GM19452 (cell line): ENCODE measurements around the gene CDH18.

Source experiments
- ATAC-seq: cut with Tn5 transposase; IDR thresholded peaks from one replicate; pipeline ENCODE4 v1.9.1; 2021; ENCODE audit not compliant: unreplicated experiment

The CDH18 gene

GRCh38 chr5:19496056-19496455, 491.9 kb downstream of the CDH18 start:
- ATAC-seq: no peak

- ATAC-seq: no peak
Measured at GRCh38 chr5:19492861-19493260, 495.1 kb downstream of the CDH18 start.

GRCh38 chr5:19488786-19489185, 499.2 kb downstream of the CDH18 start:
- no peak for ATAC-seq

GRCh38 chr5:19487480-19487879, 500.5 kb downstream of the CDH18 start:
- no peak for ATAC-seq

- ATAC-seq: no peak
Measured at GRCh38 chr5:19479562-19479961, 508.4 kb downstream of the CDH18 start.

- ATAC-seq: no peak
Measured at GRCh38 chr5:19462019-19462418, 526.0 kb downstream of the CDH18 start.

GRCh38 chr5:19424506-19424905, 563.5 kb downstream of the CDH18 start:
- no peak for ATAC-seq
